Activated CD8-positive, alpha-beta T cell treated with anti-CD3 and anti-CD28 coated beads for 36 hours (primary cell): Measurements from ENCODE around the gene ERGIC1. TPM values are rescaled to one million over a fixed set of nuclear protein-coding genes. Genes with fewer than 3 reads are reported as not detected.

Experiments
- ATAC-seq: fragments of 200-7000 bp; cut with Tn5 transposase; one replicate; pipeline ENCODE4 v1.10.0; 2021; ENCODE audit warnings: mild to moderate bottlenecking, moderate library complexity
- CTCF ChIA-PET: fragments of 350-600 bp; sonication (Branson Sonifier 250); formaldehyde crosslinking; loops from one replicate; lab custom pipeline; 2021; ENCODE audit warnings: antibody characterized with exemption; lab: Charles Lee
- POLR2A ChIA-PET: fragments of 350-600 bp; sonication (Branson Sonifier 250); formaldehyde crosslinking; loops from one replicate; lab custom pipeline; 2021; ENCODE audit warnings: antibody characterized with exemption; lab: Charles Lee
- DNase-seq: peaks from one replicate; pipeline ENCODE4 v3.0.0-alpha.2; 2020
- H3K27ac Mint-ChIP-seq: one replicate; pipeline ENCODE4 v1.8.0; 2021; ENCODE audit warnings: mild to moderate bottlenecking, mixed read lengths
- H3K27me3 Mint-ChIP-seq: one replicate; pipeline ENCODE4 v1.8.0; 2021; ENCODE audit warnings: mixed read lengths
- H3K36me3 Mint-ChIP-seq: one replicate; pipeline ENCODE4 v1.8.0; 2021; ENCODE audit warnings: low read depth, mixed read lengths
- H3K4me1 Mint-ChIP-seq: one replicate; pipeline ENCODE4 v1.8.0; 2021; ENCODE audit warnings: low read depth, mixed read lengths
- H3K4me3 Mint-ChIP-seq: one replicate; pipeline ENCODE4 v1.8.0; 2021; ENCODE audit warnings: mild to moderate bottlenecking, moderate library complexity, mixed read lengths
- H3K9me3 Mint-ChIP-seq: one replicate; pipeline ENCODE4 v1.8.0; 2021; ENCODE audit warnings: mixed read lengths
- intact Hi-C: fragments of 100-400 bp; cut with micrococcal nuclease; formaldehyde crosslinking; loops from one replicate; pipeline ENCODE4 v1.10.0; 2022
- total RNA-seq, 2 experiments: library from RNA; stranded (reverse); gene quantifications; one replicate each; pipeline ENCODE4 v1.2.3, GENCODE V29; 2021
- TF ChIP-seq, protein P1 (sequence below): fragments of 200-600 bp; IDR thresholded peaks from one replicate; pipeline ENCODE4 v1.8.0; 2022; ENCODE audit warnings: antibody characterized with exemption, mild to moderate bottlenecking

Gene ERGIC1
- total RNA-seq, 2 experiments from 2014 or later, result 56.1 to 57.0 TPM

DNA sequence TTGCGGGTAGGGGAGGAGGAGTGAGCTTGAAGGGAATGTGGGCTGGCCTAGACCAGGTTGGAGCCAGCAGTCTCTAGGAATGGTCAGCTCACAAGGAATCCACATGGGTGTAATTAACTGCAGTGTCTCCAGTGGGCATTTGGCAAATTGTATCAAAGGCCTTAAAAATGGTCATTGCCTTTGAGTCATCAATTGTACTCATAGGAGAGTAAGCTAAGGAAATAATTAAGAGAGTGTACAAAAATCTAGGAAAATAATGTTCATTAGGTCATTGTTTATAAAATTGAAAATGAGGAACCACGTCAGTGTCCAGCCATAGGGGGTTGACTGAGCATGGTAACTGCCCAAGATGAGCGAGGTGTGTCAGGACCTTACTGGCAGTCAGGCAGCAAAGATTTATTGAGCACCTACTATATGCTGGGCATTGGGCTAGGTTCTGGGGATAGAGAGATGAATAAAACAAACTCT, 95.4 kb downstream of the ERGIC1 start:
- intact Hi-C loops, result no loop called here
- ChIA-PET POLR2A (interaction anchor here (1.5 kb wide), 1 partner anchor 13 kb away, joined by 3 read pairs; no protein-coding TSS in a partner anchor), CTCF (interaction anchor here (1.5 to 16.4 kb wide), 3 partner anchors 207 to 217 kb away, joined by 3 to 279 read pairs (median 105); no protein-coding TSS in a partner anchor)
- DNase-seq (no peak), ATAC-seq (no peak)
- TF ChIP-seq, protein P1, sequence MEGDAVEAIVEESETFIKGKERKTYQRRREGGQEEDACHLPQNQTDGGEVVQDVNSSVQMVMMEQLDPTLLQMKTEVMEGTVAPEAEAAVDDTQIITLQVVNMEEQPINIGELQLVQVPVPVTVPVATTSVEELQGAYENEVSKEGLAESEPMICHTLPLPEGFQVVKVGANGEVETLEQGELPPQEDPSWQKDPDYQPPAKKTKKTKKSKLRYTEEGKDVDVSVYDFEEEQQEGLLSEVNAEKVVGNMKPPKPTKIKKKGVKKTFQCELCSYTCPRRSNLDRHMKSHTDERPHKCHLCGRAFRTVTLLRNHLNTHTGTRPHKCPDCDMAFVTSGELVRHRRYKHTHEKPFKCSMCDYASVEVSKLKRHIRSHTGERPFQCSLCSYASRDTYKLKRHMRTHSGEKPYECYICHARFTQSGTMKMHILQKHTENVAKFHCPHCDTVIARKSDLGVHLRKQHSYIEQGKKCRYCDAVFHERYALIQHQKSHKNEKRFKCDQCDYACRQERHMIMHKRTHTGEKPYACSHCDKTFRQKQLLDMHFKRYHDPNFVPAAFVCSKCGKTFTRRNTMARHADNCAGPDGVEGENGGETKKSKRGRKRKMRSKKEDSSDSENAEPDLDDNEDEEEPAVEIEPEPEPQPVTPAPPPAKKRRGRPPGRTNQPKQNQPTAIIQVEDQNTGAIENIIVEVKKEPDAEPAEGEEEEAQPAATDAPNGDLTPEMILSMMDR, result no peak
- H3K27me3 Mint-ChIP-seq, result no peaks in the 10 kb centered on the region
- H3K4me3 Mint-ChIP-seq, result no peak overlapping the region
- no peak overlapping the region for H3K27ac Mint-ChIP-seq
- H3K36me3 Mint-ChIP-seq, result peaks cover 4% of the 10 kb centered on the region
- no peaks in the 10 kb centered on the region for H3K9me3 Mint-ChIP-seq
- peaks cover 2% of the 10 kb centered on the region for H3K4me1 Mint-ChIP-seq

DNA sequence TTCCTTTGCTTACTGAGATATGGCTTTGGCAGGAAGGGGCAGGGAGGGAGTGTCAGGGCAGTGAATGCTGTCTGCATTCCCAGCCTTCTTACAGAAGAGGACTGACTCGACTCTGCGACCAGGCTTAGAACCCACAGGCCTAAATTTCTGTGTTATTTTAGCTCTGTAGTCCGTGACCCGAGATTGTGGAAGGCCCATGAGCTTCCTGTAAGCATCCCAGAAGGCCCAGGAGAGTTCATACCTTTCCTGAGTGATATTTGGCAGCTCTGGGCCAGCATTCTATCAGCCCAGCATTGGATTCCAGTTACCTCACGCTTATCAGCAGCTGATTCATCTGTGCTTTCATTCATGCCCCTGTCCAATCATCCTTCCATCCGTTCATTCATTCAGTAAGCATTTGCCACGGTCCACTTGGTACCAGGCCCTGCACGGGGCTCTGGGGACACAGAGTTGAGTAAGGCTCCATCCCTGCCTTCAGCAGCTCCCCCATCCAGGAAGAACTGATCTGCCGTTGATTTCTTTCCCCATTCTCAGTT, 97.0 kb downstream of the ERGIC1 start:
- DNase-seq, result no peak
- Mint-ChIP-seq H3K9me3 (no peaks in the 10 kb centered on the region), H3K4me1 (peaks cover 2% of the 10 kb centered on the region), H3K27ac (peak overlapping the region; percentile 8), H3K27me3 (no peaks in the 10 kb centered on the region), H3K36me3 (peaks cover 6% of the 10 kb centered on the region), H3K4me3 (no peak overlapping the region)
- intact Hi-C loops, result no loop called here
- POLR2A ChIA-PET, result interaction anchor here (2.7 kb wide), 1 partner anchor 211 kb away, joined by 8 read pairs; no protein-coding TSS in a partner anchor
- CTCF ChIA-PET, result interaction anchor here (1.0 to 16.4 kb wide), 11 partner anchors 14 to 236 kb away, joined by 3 to 279 read pairs (median 7); no protein-coding TSS in a partner anchor
- TF ChIP-seq, protein P1, result no peak
- no peak for ATAC-seq

DNA sequence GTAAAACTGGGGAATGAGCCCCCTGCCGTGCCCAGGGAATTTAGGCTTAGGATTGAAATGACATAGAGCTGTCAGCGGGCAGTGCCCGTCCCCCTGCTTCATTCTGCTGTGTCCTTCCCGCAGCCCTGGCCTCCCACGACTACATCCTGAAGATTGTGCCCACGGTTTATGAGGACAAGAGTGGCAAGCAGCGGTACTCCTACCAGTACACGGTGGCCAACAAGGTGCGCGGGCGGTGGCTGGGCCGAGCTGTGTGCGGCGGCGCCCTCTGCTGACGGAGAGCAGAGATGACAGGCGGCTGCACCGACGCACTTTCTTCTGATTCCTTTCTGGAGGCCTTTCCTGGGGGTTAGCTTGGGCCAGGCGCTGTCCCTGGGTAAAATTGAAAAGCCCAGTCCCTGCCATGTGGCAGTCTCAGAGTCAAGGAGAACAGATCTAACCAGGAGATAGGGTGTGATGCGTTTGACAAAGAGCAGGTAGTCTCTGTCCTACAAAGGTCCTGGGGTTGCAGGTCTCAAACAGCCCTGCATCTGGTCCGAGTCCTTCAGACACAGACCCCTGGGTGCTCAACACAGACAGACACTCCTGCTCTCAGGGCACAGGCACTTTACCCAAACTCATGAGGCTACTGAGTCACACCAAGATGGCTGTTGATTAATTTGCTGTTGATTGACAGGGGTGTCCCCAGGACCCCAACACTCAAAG, 98.4 kb downstream of the ERGIC1 start:
- Mint-ChIP-seq H3K4me1 (peaks cover 2% of the 10 kb centered on the region), H3K27me3 (no peaks in the 10 kb centered on the region), H3K4me3 (no peak overlapping the region), H3K9me3 (no peaks in the 10 kb centered on the region), H3K36me3 (peaks cover 14% of the 10 kb centered on the region), H3K27ac (no peak overlapping the region)
- ATAC-seq (peak; percentile 98), DNase-seq (peak; percentile 83)
- intact Hi-C loops, result loop anchor here (1.0 kb wide), 1 partner anchor 215 kb away; no protein-coding TSS in a partner anchor
- CTCF ChIA-PET, result interaction anchor here (0.5 to 16.4 kb wide), 43 partner anchors 8 to 442 kb away, joined by 3 to 279 read pairs (median 4); no protein-coding TSS in a partner anchor
- TF ChIP-seq, protein P1, result peak; percentile 96
- POLR2A ChIA-PET, result interaction anchor here (1.4 to 2.7 kb wide), 2 partner anchors 212 to 218 kb away, joined by 3 to 8 read pairs; no protein-coding TSS in a partner anchor

DNA sequence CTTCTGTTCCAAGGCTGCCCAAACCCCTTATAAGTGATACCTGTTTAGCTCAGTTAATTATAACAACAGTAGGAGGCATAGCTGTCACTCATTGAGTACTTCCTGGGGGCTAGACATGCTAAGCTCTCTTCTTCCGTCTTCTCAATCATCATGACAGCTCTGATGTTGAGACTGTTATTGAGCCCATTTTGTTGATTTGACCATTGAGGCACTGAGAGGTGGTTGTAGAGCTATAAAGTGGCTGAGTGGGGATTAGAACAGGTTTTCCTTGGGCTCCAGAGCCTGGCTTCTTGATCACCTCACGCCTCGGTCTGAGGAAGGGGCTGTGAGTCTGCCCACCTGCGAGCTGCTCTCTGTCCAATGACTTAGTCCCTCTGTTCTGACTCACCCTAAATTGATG, 99.2 kb downstream of the ERGIC1 start:
- Mint-ChIP-seq H3K27me3 (no peaks in the 10 kb centered on the region), H3K36me3 (peaks cover 14% of the 10 kb centered on the region), H3K27ac (no peak overlapping the region), H3K9me3 (no peaks in the 10 kb centered on the region), H3K4me1 (peaks cover 2% of the 10 kb centered on the region), H3K4me3 (no peak overlapping the region)
- ATAC-seq, result no peak
- intact Hi-C loops, result no loop called here
- TF ChIP-seq, protein P1, result no peak
- POLR2A ChIA-PET, result interaction anchor here (0.7 to 2.7 kb wide), 3 partner anchors 28 to 217 kb away, joined by 3 to 8 read pairs (median 3); no protein-coding TSS in a partner anchor
- CTCF ChIA-PET, result interaction anchor here (0.6 to 16.4 kb wide), 26 partner anchors 9 to 443 kb away, joined by 3 to 279 read pairs (median 5); partner anchors contain the start of genes DUSP1 and RPL26L1
- DNase-seq, result no peak
